H9 (cell line): ENCODE results near the gene SCNN1B. TPM values are rescaled to one million over a fixed set of nuclear protein-coding genes. Genes with fewer than 3 reads are reported as not detected.

Experiments used
- DNase-seq: peaks from one replicate; pipeline ENCODE4 v3.0.0-alpha.2; 2017
- H2AFZ ChIP-seq: one replicate; pipeline ENCODE4 v1.6.1; 2013; ENCODE audit warnings: mild to moderate bottlenecking, low read length, control low read depth, moderate library complexity
- H2AK5ac ChIP-seq: 2 replicates; pipeline ENCODE4 v1.6.1; 2013; ENCODE audit warnings: low read length, control low read depth, mixed read lengths; ENCODE audit not compliant: insufficient read length
- H2BK120ac ChIP-seq: one replicate; pipeline ENCODE4 v1.6.1; 2013; ENCODE audit warnings: low read depth, mild to moderate bottlenecking, low read length, control low read depth, inconsistent platforms; ENCODE audit not compliant: poor library complexity, severe bottlenecking
- H2BK12ac ChIP-seq: 2 replicates; pipeline ENCODE4 v1.6.1; 2013; ENCODE audit warnings: low read length, control low read depth, mixed read lengths, low read depth; ENCODE audit not compliant: insufficient read length
- H2BK15ac ChIP-seq: 2 replicates; pipeline ENCODE4 v1.6.1; 2013; ENCODE audit warnings: low read depth, low read length, control low read depth
- H2BK20ac ChIP-seq: one replicate; pipeline ENCODE4 v1.6.1; 2013; ENCODE audit warnings: low read depth, mild to moderate bottlenecking, low read length, control low read depth, inconsistent platforms; ENCODE audit not compliant: poor library complexity, severe bottlenecking
- H2BK5ac ChIP-seq: 2 replicates; pipeline ENCODE4 v1.6.1; 2013; ENCODE audit warnings: low read length, control low read depth, mixed read lengths; ENCODE audit not compliant: insufficient read length
- H3K14ac ChIP-seq: 2 replicates; pipeline ENCODE4 v1.6.1; 2013; ENCODE audit warnings: low read length, control low read depth; ENCODE audit not compliant: insufficient read depth
- H3K18ac ChIP-seq: 2 replicates; pipeline ENCODE4 v1.6.1; 2013; ENCODE audit warnings: low read depth, mild to moderate bottlenecking, mixed read lengths, low read length, control low read depth; ENCODE audit not compliant: insufficient read length
- H3K23ac ChIP-seq: 2 replicates; pipeline ENCODE4 v1.6.1; 2013; ENCODE audit warnings: low read length, control low read depth, mixed read lengths, low read depth; ENCODE audit not compliant: insufficient read length
- H3K23me2 ChIP-seq: 2 replicates; pipeline ENCODE4 v1.6.1; 2013; ENCODE audit warnings: low read depth, mild to moderate bottlenecking, mixed read lengths, low read length, control low read depth; ENCODE audit not compliant: insufficient read length, poor library complexity, severe bottlenecking
- H3K27ac ChIP-seq: 2 replicates; pipeline ENCODE4 v1.5.1; 2013; ENCODE audit warnings: low read length, control low read depth, mixed read lengths, low read depth; ENCODE audit not compliant: insufficient read length
- H3K27me3 ChIP-seq: 2 replicates; pipeline ENCODE4 v1.6.1; 2013; ENCODE audit warnings: low read length, control low read depth, inconsistent platforms; ENCODE audit not compliant: insufficient read depth
- H3K4ac ChIP-seq: 2 replicates; pipeline ENCODE4 v1.6.1; 2013; ENCODE audit warnings: low read depth, mild to moderate bottlenecking, control low read depth, inconsistent platforms, low read length, moderate library complexity
- H3K4me1 ChIP-seq: 2 replicates; pipeline ENCODE4 v1.6.1; 2013; ENCODE audit warnings: low read length, control low read depth, inconsistent platforms; ENCODE audit not compliant: insufficient read depth
- H3K4me2 ChIP-seq: 2 replicates; pipeline ENCODE4 v1.6.1; 2013; ENCODE audit warnings: low read length, control low read depth, mixed read lengths; ENCODE audit not compliant: insufficient read length, insufficient read depth
- H3K56ac ChIP-seq: 2 replicates; pipeline ENCODE4 v1.6.1; 2013; ENCODE audit warnings: low read depth, mild to moderate bottlenecking, mixed read lengths, low read length, control low read depth; ENCODE audit not compliant: insufficient read length
- H3K79me1 ChIP-seq: 2 replicates; pipeline ENCODE4 v1.6.1; 2013; ENCODE audit warnings: low read depth, mild to moderate bottlenecking, moderate library complexity, low read length, control low read depth, inconsistent platforms; ENCODE audit not compliant: insufficient read depth, poor library complexity, severe bottlenecking
- H3K79me2 ChIP-seq: 2 replicates; pipeline ENCODE4 v1.6.1; 2013; ENCODE audit warnings: low read length, control low read depth, inconsistent platforms; ENCODE audit not compliant: insufficient read depth
- H3K9ac ChIP-seq: 2 replicates; pipeline ENCODE4 v1.6.1; 2013; ENCODE audit warnings: low read length, control low read depth, mixed read lengths; ENCODE audit not compliant: insufficient read length; ENCODE audit errors: extremely low read depth
- H3K9me3 ChIP-seq: one replicate; pipeline ENCODE4 v1.6.1; 2013; ENCODE audit warnings: low read depth, low read length, inconsistent platforms; ENCODE audit not compliant: control insufficient read depth
- H3T11ph ChIP-seq: one replicate; pipeline ENCODE4 v1.6.1; 2013; ENCODE audit warnings: mild to moderate bottlenecking, low read length, control low read depth, inconsistent platforms
- H4K20me1 ChIP-seq: one replicate; pipeline ENCODE4 v1.6.1; 2013; ENCODE audit not compliant: control insufficient read depth, insufficient read length, insufficient read depth
- H4K5ac ChIP-seq: 2 replicates; pipeline ENCODE4 v1.6.1; 2013; ENCODE audit warnings: low read depth, mild to moderate bottlenecking, mixed read lengths, low read length, control low read depth; ENCODE audit not compliant: insufficient read length
- H4K8ac ChIP-seq: replicated peaks from 2 replicates; pipeline ENCODE4 v1.6.1; 2013; ENCODE audit warnings: low read length, control low read depth, mixed read lengths, low read depth; ENCODE audit not compliant: insufficient read length
- H4K91ac ChIP-seq: 2 replicates; pipeline ENCODE4 v1.6.1; 2013; ENCODE audit warnings: low read depth, mild to moderate bottlenecking, moderate library complexity, mixed read lengths, low read length, control low read depth; ENCODE audit not compliant: insufficient read length
- H3K27ac Mint-ChIP-seq, 3 experiments: 2 replicates in 2 of 3; 3 replicates in 1 of 3; pipeline ENCODE4 v1.8.0; 2020 to 2021; ENCODE audit warnings: mixed read lengths in 3 of 3, mild to moderate bottlenecking in 1 of 3, moderate library complexity in 1 of 3
- H3K27me3 Mint-ChIP-seq: 2 replicates; pipeline ENCODE4 v1.8.0; 2021; ENCODE audit warnings: low read depth, mild to moderate bottlenecking, moderate library complexity, mixed read lengths
- H3K36me3 Mint-ChIP-seq, 3 experiments: 2 replicates in 2 of 3; 3 replicates in 1 of 3; pipeline ENCODE4 v1.8.0; 2020 to 2021; ENCODE audit warnings: low read depth in 3 of 3, mixed read lengths in 3 of 3; ENCODE audit not compliant: insufficient read depth in 1 of 3
- H3K4me1 Mint-ChIP-seq, 2 experiments: 2 replicates each; pipeline ENCODE4 v1.8.0; 2020; ENCODE audit warnings: mixed read lengths in 2 of 2
- H3K4me3 Mint-ChIP-seq, 2 experiments: 2 replicates in 1 of 2; 3 replicates in 1 of 2; pipeline ENCODE4 v1.8.0; 2020 to 2021; ENCODE audit warnings: mild to moderate bottlenecking in 2 of 2, mixed read lengths in 2 of 2, moderate library complexity in 1 of 2
- H3K9me3 Mint-ChIP-seq, 2 experiments: 2 replicates in 1 of 2; 3 replicates in 1 of 2; pipeline ENCODE4 v1.8.0; 2020; ENCODE audit warnings: mild to moderate bottlenecking in 2 of 2, mixed read lengths in 2 of 2, moderate library complexity in 1 of 2
- WGBS: extraction: QIAGEN DNeasy Blood & Tissue Kit; methylation state at CpG from one replicate; pipeline ENCODE4 v1.1.7; 2013; ENCODE audit warnings: missing lambda C conversion rate, low lambda C conversion rate, mixed read lengths; ENCODE audit not compliant: insufficient read length; ENCODE audit errors: extremely low coverage; 5-methylcytosine and 5-hydroxymethylcytosine counted together
- total RNA-seq: library from RNA; stranded (reverse); gene quantifications from 2 replicates; pipeline ENCODE4 v1.2.1, GENCODE V29; 2021
- TF ChIP-seq, protein P1 (sequence below): fragments of 200-600 bp; sonication (generic); conservative IDR thresholded peaks from 3 replicates; pipeline ENCODE4 v1.8.0; 2021; ENCODE audit warnings: antibody characterized with exemption, mild to moderate bottlenecking

The SCNN1B gene
- total RNA-seq, 1 experiment from 2014 or later = 0.11 TPM

DNA sequence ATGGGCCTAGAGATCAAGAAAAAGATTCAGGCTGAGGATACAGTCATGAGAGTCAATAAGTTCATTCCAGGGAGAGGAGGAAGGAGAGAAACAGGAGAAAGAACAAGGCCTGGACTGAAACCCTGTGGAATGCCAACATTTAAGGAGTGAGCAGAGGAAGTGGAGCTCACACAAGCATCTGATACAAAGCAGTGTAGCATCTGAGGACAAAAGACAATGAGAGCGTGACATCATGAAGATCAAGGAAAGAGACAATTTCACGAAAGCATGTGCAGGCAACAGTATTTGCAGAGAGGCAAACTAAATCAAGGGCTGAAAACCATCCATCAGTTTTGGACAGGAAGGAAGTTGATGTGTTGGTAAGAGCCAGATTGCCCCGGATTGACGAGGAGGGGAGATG lies 25.3 kb upstream of the SCNN1B start:
- Histone ChIP-seq H2BK15ac (no peak overlapping the region), H3K4me2 (no peak overlapping the region), H3K18ac (no peak overlapping the region), H3K4me1 (no peaks in the 10 kb centered on the region), H2BK20ac (no peak overlapping the region), H3K4ac (no peak overlapping the region; the same call in 1 of the 2 replicates), H4K8ac (no peak overlapping the region), H3K23ac (no peak overlapping the region), H3T11ph (no peak overlapping the region), H4K20me1 (no peaks in the 10 kb centered on the region), H3K56ac (no peak overlapping the region), H3K79me2 (no peaks in the 10 kb centered on the region), H3K79me1 (no peaks in the 10 kb centered on the region), H2AFZ (no peak overlapping the region), H3K23me2 (no peaks in the 10 kb centered on the region), H2AK5ac (no peak overlapping the region), H4K5ac (no peak overlapping the region), H2BK120ac (no peak overlapping the region), H4K91ac (no peak overlapping the region), H3K9me3 (no peaks in the 10 kb centered on the region), H3K9ac (no peak overlapping the region), H2BK5ac (no peak overlapping the region), H2BK12ac (no peak overlapping the region), H3K27ac (no peak overlapping the region), H3K14ac (no peak overlapping the region), H3K27me3 (no peaks in the 10 kb centered on the region)
- TF ChIP-seq, protein P1, sequence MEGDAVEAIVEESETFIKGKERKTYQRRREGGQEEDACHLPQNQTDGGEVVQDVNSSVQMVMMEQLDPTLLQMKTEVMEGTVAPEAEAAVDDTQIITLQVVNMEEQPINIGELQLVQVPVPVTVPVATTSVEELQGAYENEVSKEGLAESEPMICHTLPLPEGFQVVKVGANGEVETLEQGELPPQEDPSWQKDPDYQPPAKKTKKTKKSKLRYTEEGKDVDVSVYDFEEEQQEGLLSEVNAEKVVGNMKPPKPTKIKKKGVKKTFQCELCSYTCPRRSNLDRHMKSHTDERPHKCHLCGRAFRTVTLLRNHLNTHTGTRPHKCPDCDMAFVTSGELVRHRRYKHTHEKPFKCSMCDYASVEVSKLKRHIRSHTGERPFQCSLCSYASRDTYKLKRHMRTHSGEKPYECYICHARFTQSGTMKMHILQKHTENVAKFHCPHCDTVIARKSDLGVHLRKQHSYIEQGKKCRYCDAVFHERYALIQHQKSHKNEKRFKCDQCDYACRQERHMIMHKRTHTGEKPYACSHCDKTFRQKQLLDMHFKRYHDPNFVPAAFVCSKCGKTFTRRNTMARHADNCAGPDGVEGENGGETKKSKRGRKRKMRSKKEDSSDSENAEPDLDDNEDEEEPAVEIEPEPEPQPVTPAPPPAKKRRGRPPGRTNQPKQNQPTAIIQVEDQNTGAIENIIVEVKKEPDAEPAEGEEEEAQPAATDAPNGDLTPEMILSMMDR = no peak
- Mint-ChIP-seq H3K9me3 (peaks cover 0 to 4% of the 10 kb centered on the region in 2 experiments; a peak in 1 of 5 replicates), H3K27ac (no peak overlapping the region), H3K4me3 (no peak overlapping the region), H3K4me1 (peaks cover 22 to 36% of the 10 kb centered on the region in 2 experiments), H3K27me3 (peaks cover 1% of the 10 kb centered on the region; the same call in 1 of the 2 replicates), H3K36me3 (peaks cover 0 to 4% (median 0%) of the 10 kb centered on the region in 3 experiments; a peak in 1 of 7 replicates)
- DNase-seq = no peak
- WGBS = no CpG with 5 or more reads among the region's 4 CpGs
